K562 (cell line): Measurements from ENCODE around the gene AGPAT4. TPM values are rescaled to one million over a fixed set of nuclear protein-coding genes. Genes with fewer than 3 reads are reported as not detected.

Experiments used
- PBX2 ChIP-seq, 2 experiments: IDR thresholded peaks in 1 of 2; conservative IDR thresholded peaks in 1 of 2; 2 replicates each; pipeline ENCODE4 v1.6.1; 2016; ENCODE audit warnings: low read depth in 2 of 2, mild to moderate bottlenecking in 1 of 2, missing compliant biosample characterization in 1 of 2, missing genetic modification characterization in 1 of 2, moderate library complexity in 1 of 2
- ZNF280B ChIP-seq: fragments of 250-450 bp; sonication (Bioruptor Pico); IDR thresholded peaks from 2 replicates; pipeline ENCODE4 v1.5.1; 2021; ENCODE audit warnings: mild to moderate bottlenecking
- ZNF707 ChIP-seq: fragments of 250-450 bp; sonication (Bioruptor Pico); conservative IDR thresholded peaks from 2 replicates; pipeline ENCODE4 v1.8.0; 2022; ENCODE audit warnings: inconsistent platforms, mild to moderate bottlenecking, moderate library complexity
- ZSCAN32 ChIP-seq: fragments of 450-650 bp; formaldehyde crosslinking; IDR thresholded peaks from 2 replicates; pipeline ENCODE4 v1.4.0; 2020; ENCODE audit warnings: mild to moderate bottlenecking, moderate library complexity
- polyA plus RNA-seq, 8 experiments: library from polyadenylated mRNA; depleted of rRNA in 4 of 8; stranded (reverse) in 5 of 8; unstranded in 3 of 8; fragments of >200 nt; fragmentation: Nextera tagmentation in 2 of 8; fragmentation: Illumina TruSeq in 1 of 8; extraction: Ambion mirVana in 2 of 8; extraction: Trizol in 1 of 8; gene quantifications; 2 replicates each; pipeline versions ENCODE4 v1.2.1 to v1.2.3, GENCODE V29; 2011 to 2014; ENCODE audit warnings: inconsistent platforms in 1 of 8, missing spikeins in 1 of 8
- total RNA-seq, 7 experiments: library from RNA; depleted of rRNA in 6 of 7; stranded (reverse); fragments of >200 nt in 6 of 7; fragmentation: Illumina TruSeq in 2 of 7; extraction: Trizol in 2 of 7; gene quantifications; 2 replicates each; pipeline versions ENCODE4 v1.2.1 to v1.2.3, GENCODE V29; 2011 to 2021; ENCODE audit warnings: low replicate concordance in 1 of 7
- TF ChIP-seq, protein P1 (sequence below), 2 experiments: fragments of 450-650 bp; formaldehyde crosslinking in 1 of 2; IDR thresholded peaks; 2 replicates each; pipeline versions ENCODE4 v1.4.0 to v1.6.1; 2014 to 2020; ENCODE audit warnings: mild to moderate bottlenecking in 2 of 2, borderline replicate concordance in 1 of 2, low read depth in 1 of 2
- TF ChIP-seq, protein P2 (sequence below): fragments of 450-650 bp; IDR thresholded peaks from 2 replicates; pipeline ENCODE4 v1.7.1; 2018; ENCODE audit warnings: mild to moderate bottlenecking, low read depth; ENCODE audit not compliant: partially characterized antibody
- TF ChIP-seq, protein P3 (sequence below): fragments of 250-450 bp; sonication (Bioruptor Pico); IDR thresholded peaks from 2 replicates; pipeline ENCODE4 v1.8.0; 2022; ENCODE audit warnings: moderate library complexity, mild to moderate bottlenecking, inconsistent platforms

AGPAT4 gene
- total and polyA plus RNA-seq, 9 of the 15 experiments (the other 6 are each of a cell fraction or from before 2014, with no cell fraction given), result 2.2 to 15.0 (median 5.7) TPM

GRCh38 chr6:161210857-161211256 is 63.0 kb downstream of the AGPAT4 start (continued):
- TF ChIP-seq ZNF280B (CRISPR knock-in tag) (no peak), ZNF707 (CRISPR knock-in tag) (peak; percentile 76), ZSCAN32 (CRISPR knock-in tag) (0 out of 2 replicates have a peak, but pooled peaks have one; percentile 16), PBX2 (CRISPR knock-in tag; IDR thresholded peaks at IDR 0.05; ENCODE audit: low read depth) (no peak), PBX2 (tag; conservative IDR thresholded peaks at IDR 0.05; ENCODE audit: low read depth) (peak; percentile 29; the same call in 1 of the 2 replicates)
- TF ChIP-seq, protein P1, sequence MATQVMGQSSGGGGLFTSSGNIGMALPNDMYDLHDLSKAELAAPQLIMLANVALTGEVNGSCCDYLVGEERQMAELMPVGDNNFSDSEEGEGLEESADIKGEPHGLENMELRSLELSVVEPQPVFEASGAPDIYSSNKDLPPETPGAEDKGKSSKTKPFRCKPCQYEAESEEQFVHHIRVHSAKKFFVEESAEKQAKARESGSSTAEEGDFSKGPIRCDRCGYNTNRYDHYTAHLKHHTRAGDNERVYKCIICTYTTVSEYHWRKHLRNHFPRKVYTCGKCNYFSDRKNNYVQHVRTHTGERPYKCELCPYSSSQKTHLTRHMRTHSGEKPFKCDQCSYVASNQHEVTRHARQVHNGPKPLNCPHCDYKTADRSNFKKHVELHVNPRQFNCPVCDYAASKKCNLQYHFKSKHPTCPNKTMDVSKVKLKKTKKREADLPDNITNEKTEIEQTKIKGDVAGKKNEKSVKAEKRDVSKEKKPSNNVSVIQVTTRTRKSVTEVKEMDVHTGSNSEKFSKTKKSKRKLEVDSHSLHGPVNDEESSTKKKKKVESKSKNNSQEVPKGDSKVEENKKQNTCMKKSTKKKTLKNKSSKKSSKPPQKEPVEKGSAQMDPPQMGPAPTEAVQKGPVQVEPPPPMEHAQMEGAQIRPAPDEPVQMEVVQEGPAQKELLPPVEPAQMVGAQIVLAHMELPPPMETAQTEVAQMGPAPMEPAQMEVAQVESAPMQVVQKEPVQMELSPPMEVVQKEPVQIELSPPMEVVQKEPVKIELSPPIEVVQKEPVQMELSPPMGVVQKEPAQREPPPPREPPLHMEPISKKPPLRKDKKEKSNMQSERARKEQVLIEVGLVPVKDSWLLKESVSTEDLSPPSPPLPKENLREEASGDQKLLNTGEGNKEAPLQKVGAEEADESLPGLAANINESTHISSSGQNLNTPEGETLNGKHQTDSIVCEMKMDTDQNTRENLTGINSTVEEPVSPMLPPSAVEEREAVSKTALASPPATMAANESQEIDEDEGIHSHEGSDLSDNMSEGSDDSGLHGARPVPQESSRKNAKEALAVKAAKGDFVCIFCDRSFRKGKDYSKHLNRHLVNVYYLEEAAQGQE (IDR thresholded peaks at IDR 0.05; ENCODE audit: borderline replicate concordance), result no peak
- TF ChIP-seq, protein P1 (CRISPR knock-in tag; IDR thresholded peaks at IDR 0.05; ENCODE audit: low read depth), result no peak
- TF ChIP-seq, protein P2, sequence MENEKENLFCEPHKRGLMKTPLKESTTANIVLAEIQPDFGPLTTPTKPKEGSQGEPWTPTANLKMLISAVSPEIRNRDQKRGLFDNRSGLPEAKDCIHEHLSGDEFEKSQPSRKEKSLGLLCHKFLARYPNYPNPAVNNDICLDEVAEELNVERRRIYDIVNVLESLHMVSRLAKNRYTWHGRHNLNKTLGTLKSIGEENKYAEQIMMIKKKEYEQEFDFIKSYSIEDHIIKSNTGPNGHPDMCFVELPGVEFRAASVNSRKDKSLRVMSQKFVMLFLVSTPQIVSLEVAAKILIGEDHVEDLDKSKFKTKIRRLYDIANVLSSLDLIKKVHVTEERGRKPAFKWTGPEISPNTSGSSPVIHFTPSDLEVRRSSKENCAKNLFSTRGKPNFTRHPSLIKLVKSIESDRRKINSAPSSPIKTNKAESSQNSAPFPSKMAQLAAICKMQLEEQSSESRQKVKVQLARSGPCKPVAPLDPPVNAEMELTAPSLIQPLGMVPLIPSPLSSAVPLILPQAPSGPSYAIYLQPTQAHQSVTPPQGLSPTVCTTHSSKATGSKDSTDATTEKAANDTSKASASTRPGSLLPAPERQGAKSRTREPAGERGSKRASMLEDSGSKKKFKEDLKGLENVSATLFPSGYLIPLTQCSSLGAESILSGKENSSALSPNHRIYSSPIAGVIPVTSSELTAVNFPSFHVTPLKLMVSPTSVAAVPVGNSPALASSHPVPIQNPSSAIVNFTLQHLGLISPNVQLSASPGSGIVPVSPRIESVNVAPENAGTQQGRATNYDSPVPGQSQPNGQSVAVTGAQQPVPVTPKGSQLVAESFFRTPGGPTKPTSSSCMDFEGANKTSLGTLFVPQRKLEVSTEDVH, result no peak
- TF ChIP-seq, protein P3, sequence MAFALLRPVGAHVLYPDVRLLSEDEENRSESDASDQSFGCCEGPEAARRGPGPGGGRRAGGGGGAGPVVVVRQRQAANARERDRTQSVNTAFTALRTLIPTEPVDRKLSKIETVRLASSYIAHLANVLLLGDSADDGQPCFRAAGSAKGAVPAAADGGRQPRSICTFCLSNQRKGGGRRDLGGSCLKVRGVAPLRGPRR, result peak; percentile 89; the same call in 1 of the 2 replicates
